Endothelial cell of umbilical vein (primary cell): Measurements from ENCODE around the gene PDE3B. TPM values are rescaled to one million over a fixed set of nuclear protein-coding genes. Genes with fewer than 3 reads are reported as not detected.

Experiments
- BruUV-seq: library from RNA; stranded (reverse); fragments of 400-500 nt; replicated peaks from 2 replicates; lab custom pipeline; 2021; lab: Mats Ljungman, UMichigan
- CTCF ChIA-PET: fragments of 300-600, 350-600 bp; sonication (Branson Sonifier 250); formaldehyde crosslinking; loops from one replicate; lab custom pipeline; 2021; ENCODE audit warnings: antibody characterized with exemption, inconsistent platforms; lab: Charles Lee
- POLR2A ChIA-PET: fragments of 300-600, 350-600 bp; sonication (Branson Sonifier 250); formaldehyde crosslinking; loops from one replicate; lab custom pipeline; 2021; ENCODE audit warnings: antibody characterized with exemption, inconsistent platforms; lab: Charles Lee
- DNase-seq: peaks from one replicate; pipeline ENCODE4 v3.0.0-alpha.2; 2011; ENCODE audit warnings: low read depth, low spot score
- FAIRE-seq: peaks from 2 replicates; lab custom pipeline; 2011; peaks lifted over from hg19 to GRCh38; lab: Jason Lieb, UNC
- H2AFZ ChIP-seq: 2 replicates; pipeline ENCODE4 v1.6.0; 2012; ENCODE audit warnings: low read depth, low read length, control low read depth, inconsistent platforms
- H3K27ac ChIP-seq: 2 replicates; pipeline ENCODE4 v1.5.1; 2011; ENCODE audit warnings: low read depth, mild to moderate bottlenecking, control low read depth, low read length, moderate library complexity; ENCODE audit not compliant: insufficient read depth
- H3K27me3 ChIP-seq, 2 experiments: 2 replicates each; pipeline versions ENCODE4 v1.6.0 to v1.6.1; 2011; ENCODE audit warnings: low read length in 2 of 2, mixed read lengths in 1 of 2; ENCODE audit not compliant: control insufficient read depth in 2 of 2, insufficient read depth in 2 of 2
- H3K36me3 ChIP-seq, 2 experiments: 2 replicates in 1 of 2; 3 replicates in 1 of 2; pipeline ENCODE4 v1.5.1; 2011; ENCODE audit warnings: low read length in 2 of 2, mild to moderate bottlenecking in 1 of 2, moderate library complexity in 1 of 2; ENCODE audit not compliant: control insufficient read depth in 2 of 2, insufficient read depth in 2 of 2; ENCODE audit errors: extremely low read depth in 1 of 2
- H3K4me1 ChIP-seq: 3 replicates; pipeline ENCODE4 v1.5.1; 2011; ENCODE audit warnings: mild to moderate bottlenecking, low read length; ENCODE audit not compliant: control insufficient read depth, insufficient read depth; ENCODE audit errors: extremely low read depth
- H3K4me2 ChIP-seq: 2 replicates; pipeline ENCODE4 v1.6.1; 2011; ENCODE audit warnings: low read length, control low read depth, mixed read lengths; ENCODE audit not compliant: insufficient read depth
- H3K4me3 ChIP-seq, 3 experiments: fragments of 200-600 bp in 1 of 3; sonication (generic), shearing (Covaris generic) in 1 of 3; replicated peaks in 1 of 3; 2 replicates each; pipeline ENCODE4 v1.5.1; 2011 to 2016; ENCODE audit warnings: control low read depth in 3 of 3, low read length in 3 of 3, mild to moderate bottlenecking in 2 of 3, inconsistent platforms in 1 of 3, low read depth in 1 of 3, moderate library complexity in 1 of 3; ENCODE audit not compliant: insufficient read depth in 1 of 3
- H3K79me2 ChIP-seq: 2 replicates; pipeline ENCODE4 v1.6.0; 2012; ENCODE audit warnings: low read length, inconsistent platforms; ENCODE audit not compliant: control insufficient read depth, insufficient read depth
- H3K9ac ChIP-seq: replicated peaks from 2 replicates; pipeline ENCODE3; 2011; ENCODE audit warnings: low read length, control low read depth; ENCODE audit not compliant: insufficient read depth; ENCODE audit errors: extremely low read depth
- H3K9me1 ChIP-seq: replicated peaks from 3 replicates; pipeline ENCODE4 v1.6.0; 2011; ENCODE audit warnings: mild to moderate bottlenecking, low read length; ENCODE audit not compliant: control insufficient read depth, insufficient read depth; ENCODE audit errors: extremely low read depth
- H3K9me3 ChIP-seq: replicated peaks from 2 replicates; pipeline ENCODE4 v1.5.1; 2012; ENCODE audit warnings: low read length, inconsistent platforms; ENCODE audit not compliant: control insufficient read depth, insufficient read depth
- H4K20me1 ChIP-seq: replicated peaks from 2 replicates; pipeline ENCODE3; 2011; ENCODE audit warnings: mild to moderate bottlenecking, low read length; ENCODE audit not compliant: control insufficient read depth, insufficient read depth; ENCODE audit errors: extremely low read depth
- EZH2 ChIP-seq: IDR thresholded peaks from 2 replicates; pipeline ENCODE4 v1.6.1; 2012; ENCODE audit warnings: borderline replicate concordance, low read depth, mild to moderate bottlenecking, moderate library complexity, low read length, inconsistent platforms; ENCODE audit not compliant: severe bottlenecking
- FOS ChIP-seq: IDR thresholded peaks from 2 replicates; pipeline ENCODE4 v1.6.1; 2011; ENCODE audit warnings: mild to moderate bottlenecking, low read length, moderate library complexity, borderline replicate concordance; ENCODE audit not compliant: insufficient read depth
- GATA2 ChIP-seq: IDR thresholded peaks from 2 replicates; pipeline ENCODE4 v1.7.0; 2011; ENCODE audit warnings: low read depth, mild to moderate bottlenecking, moderate library complexity, mixed read lengths, low read length; ENCODE audit not compliant: insufficient read length, insufficient read depth
- JUN ChIP-seq: IDR thresholded peaks from 2 replicates; pipeline ENCODE4 v1.6.1; 2011; ENCODE audit warnings: borderline replicate concordance, low read depth; ENCODE audit not compliant: insufficient read length, insufficient read depth
- MYC ChIP-seq: IDR thresholded peaks from one replicate; pipeline ENCODE4 v1.6.1; 2011; ENCODE audit warnings: mild to moderate bottlenecking, low read depth, low read length
- POLR2A ChIP-seq: IDR thresholded peaks from 2 replicates; pipeline ENCODE4 v1.6.1; 2012; ENCODE audit warnings: low read depth, mild to moderate bottlenecking, control low read depth, low read length
- POLR2AphosphoS5 ChIP-seq: IDR thresholded peaks from 2 replicates; pipeline ENCODE4 v1.6.1; 2012; ENCODE audit warnings: low read depth, mild to moderate bottlenecking, control low read depth, low read length, moderate library complexity; ENCODE audit not compliant: insufficient read depth
- dilution Hi-C: fragments of 300-500 bp; cut with MboI; formaldehyde crosslinking; loops from one replicate; pipeline ENCODE4 v1.15.0; 2019; ENCODE audit warnings: low sequenced_read_pairs; ENCODE audit not compliant: extremely low pct_ligation_motif_present
- intact Hi-C: fragments of 100-400 bp; cut with micrococcal nuclease; formaldehyde crosslinking; loops from one replicate; pipeline ENCODE4 v1.10.0; 2022
- polyA plus RNA-seq, 4 experiments: library from polyadenylated mRNA; depleted of rRNA in 3 of 4; stranded (reverse) in 3 of 4; unstranded in 1 of 4; fragments of >200 nt; gene quantifications; 2 replicates each; pipeline versions ENCODE4 v1.2.1 to v1.2.3, GENCODE V29; 2011 to 2012; ENCODE audit warnings: missing spikeins in 1 of 4
- total RNA-seq: library from RNA; stranded (reverse); gene quantifications from 2 replicates; pipeline ENCODE4 v1.2.3, GENCODE V29; 2021
- TF ChIP-seq, protein P1 (sequence below), 2 donors: IDR thresholded peaks; 1 replicate in 1 of 2; 2 replicates in 1 of 2; pipeline ENCODE4 v1.5.1; 2011; ENCODE audit warnings: low read length in 2 of 2, mild to moderate bottlenecking in 2 of 2, moderate library complexity in 2 of 2, control low read depth in 1 of 2, inconsistent platforms in 1 of 2, low read depth in 1 of 2; ENCODE audit not compliant: insufficient read depth in 1 of 2; ENCODE audit errors: extremely low read depth in 1 of 2
- TF ChIP-seq, protein P2 (sequence below): IDR thresholded peaks from 2 replicates; pipeline ENCODE4 v1.6.1; 2011; ENCODE audit not compliant: insufficient read depth, insufficient read length

The PDE3B gene
- total and polyA plus RNA-seq, 2 donors (not counting 3 experiments of a cell fraction or from before 2014, with no cell fraction given) = 0.26 to 1.9 TPM

DNA sequence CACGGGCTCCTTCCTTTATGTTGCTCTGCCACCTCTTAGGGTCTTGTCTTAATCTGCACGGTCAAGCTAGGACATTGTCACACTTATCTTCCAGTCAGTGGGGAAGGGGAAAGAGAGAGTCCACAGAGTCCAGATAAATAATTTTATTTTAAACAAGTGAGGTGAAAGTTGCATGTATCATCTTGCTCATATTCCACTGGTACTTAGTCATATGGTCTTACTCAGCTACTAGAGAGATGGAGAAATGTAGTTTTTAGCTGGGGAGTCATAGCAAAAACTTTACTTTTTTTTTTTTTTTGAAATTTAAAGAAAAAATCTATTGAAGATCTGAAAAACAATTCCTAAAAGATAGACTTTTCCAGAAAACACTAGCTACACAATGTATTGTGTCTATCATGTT is 29.0 kb downstream of the PDE3B start:
- ChIA-PET CTCF (no interaction called here), POLR2A (no interaction called here)
- Histone ChIP-seq H3K27me3 (no peaks in the 10 kb centered on the region), H3K9me1 (no peaks in the 10 kb centered on the region), H3K36me3 (no peaks in the 10 kb centered on the region), H3K9me3 (no peaks in the 10 kb centered on the region), H3K4me1 (no peaks in the 10 kb centered on the region), H3K79me2 (no peaks in the 10 kb centered on the region), H3K27ac (no peak overlapping the region), H3K4me2 (no peak overlapping the region), H3K9ac (no peak overlapping the region), H4K20me1 (no peaks in the 10 kb centered on the region), H2AFZ (no peak overlapping the region), H3K4me3 (no peak overlapping the region)
- BruUV-seq = no TSS peak
- no peak for DNase-seq
- dilution Hi-C loops (no loop called here), intact Hi-C loops (no loop called here)
- FAIRE-seq = no peak
- no peak for TF ChIP-seq POLR2AphosphoS5
- TF ChIP-seq, protein P1, sequence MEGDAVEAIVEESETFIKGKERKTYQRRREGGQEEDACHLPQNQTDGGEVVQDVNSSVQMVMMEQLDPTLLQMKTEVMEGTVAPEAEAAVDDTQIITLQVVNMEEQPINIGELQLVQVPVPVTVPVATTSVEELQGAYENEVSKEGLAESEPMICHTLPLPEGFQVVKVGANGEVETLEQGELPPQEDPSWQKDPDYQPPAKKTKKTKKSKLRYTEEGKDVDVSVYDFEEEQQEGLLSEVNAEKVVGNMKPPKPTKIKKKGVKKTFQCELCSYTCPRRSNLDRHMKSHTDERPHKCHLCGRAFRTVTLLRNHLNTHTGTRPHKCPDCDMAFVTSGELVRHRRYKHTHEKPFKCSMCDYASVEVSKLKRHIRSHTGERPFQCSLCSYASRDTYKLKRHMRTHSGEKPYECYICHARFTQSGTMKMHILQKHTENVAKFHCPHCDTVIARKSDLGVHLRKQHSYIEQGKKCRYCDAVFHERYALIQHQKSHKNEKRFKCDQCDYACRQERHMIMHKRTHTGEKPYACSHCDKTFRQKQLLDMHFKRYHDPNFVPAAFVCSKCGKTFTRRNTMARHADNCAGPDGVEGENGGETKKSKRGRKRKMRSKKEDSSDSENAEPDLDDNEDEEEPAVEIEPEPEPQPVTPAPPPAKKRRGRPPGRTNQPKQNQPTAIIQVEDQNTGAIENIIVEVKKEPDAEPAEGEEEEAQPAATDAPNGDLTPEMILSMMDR (IDR thresholded peaks at IDR 0.05; ENCODE audit: extremely low read depth in 1 of 2, insufficient read depth in 1 of 2, low read depth in 1 of 2, low read length in 2 of 2) = no peak
- TF ChIP-seq POLR2A = no peak
- TF ChIP-seq, protein P2, sequence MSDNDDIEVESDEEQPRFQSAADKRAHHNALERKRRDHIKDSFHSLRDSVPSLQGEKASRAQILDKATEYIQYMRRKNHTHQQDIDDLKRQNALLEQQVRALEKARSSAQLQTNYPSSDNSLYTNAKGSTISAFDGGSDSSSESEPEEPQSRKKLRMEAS = no peak

DNA sequence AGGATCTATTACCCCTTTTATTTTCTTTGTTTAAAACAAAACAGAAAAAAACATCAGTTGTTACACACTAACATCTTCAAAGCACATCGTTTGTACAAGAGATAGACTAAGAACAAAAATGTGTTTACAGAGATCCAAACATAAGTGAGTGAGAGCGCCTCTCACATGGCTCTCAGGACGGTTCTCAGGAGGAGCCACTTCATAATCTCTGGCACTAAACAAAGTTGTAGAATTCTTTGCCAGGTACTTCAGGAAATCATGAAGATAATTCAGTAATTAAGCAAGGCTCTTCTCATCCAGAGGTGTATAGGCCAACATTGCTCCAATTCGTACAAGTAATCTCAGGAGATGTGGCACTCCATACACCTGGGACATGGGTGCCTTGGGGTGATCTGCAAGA is 29.8 kb downstream of the PDE3B start:
- no peaks in the 10 kb centered on the region for H3K36me3 ChIP-seq
- ChIA-PET CTCF (no interaction called here), POLR2A (no interaction called here)
- FAIRE-seq = no peak
- no peak overlapping the region for H3K4me3 ChIP-seq
- dilution Hi-C loops = no loop called here
- H3K4me1 ChIP-seq = no peaks in the 10 kb centered on the region
- no peak for DNase-seq
- no peaks in the 10 kb centered on the region for H3K79me2 ChIP-seq
- H3K27me3 ChIP-seq = no peaks in the 10 kb centered on the region
- TF ChIP-seq POLR2A (no peak), GATA2 (no peak), POLR2AphosphoS5 (no peak), MYC (no peak), FOS (no peak), JUN (no peak), EZH2 (no peak)
- TF ChIP-seq, protein P2 = no peak
- TF ChIP-seq, protein P1 (IDR thresholded peaks at IDR 0.05; ENCODE audit: extremely low read depth in 1 of 2, insufficient read depth in 1 of 2, low read depth in 1 of 2, low read length in 2 of 2) = no peak
- no peaks in the 10 kb centered on the region for H3K9me3 ChIP-seq
- no peak overlapping the region for H2AFZ ChIP-seq
- BruUV-seq = no TSS peak
- H3K9ac ChIP-seq = no peak overlapping the region
- H3K9me1 ChIP-seq = no peaks in the 10 kb centered on the region
- no peak overlapping the region for H3K4me2 ChIP-seq
- H4K20me1 ChIP-seq = no peaks in the 10 kb centered on the region
- intact Hi-C loops = no loop called here
- no peak overlapping the region for H3K27ac ChIP-seq
